Heart right ventricle (tissue), 16 donors: ENCODE results near the gene SPEF2. TPM values are rescaled to one million over a fixed set of nuclear protein-coding genes. Genes with fewer than 3 reads are reported as not detected.

ENCODE experiments used
- ATAC-seq, 8 donors: fragments of 200-7000 bp; cut with Tn5 transposase; one replicate each; pipeline ENCODE4 v1.9.1; 2020; ENCODE audit warnings: mild to moderate bottlenecking in 8 of 8, moderate library complexity in 8 of 8, moderate number of reproducible peaks in 1 of 8
- DNase-seq, 2 donors: peaks; one replicate each; pipeline ENCODE4 v3.0.0-alpha.2; 2020
- H3K27ac ChIP-seq, 10 donors: fragments of 200-600 bp; sonication (generic) in 2 of 10; one replicate each; pipeline versions ENCODE4 v1.5.0 to v1.8.0; 2020 to 2022; ENCODE audit warnings: mild to moderate bottlenecking in 3 of 10
- H3K27me3 ChIP-seq, 7 donors: fragments of 200-600 bp; one replicate each; pipeline ENCODE4 v1.8.0; 2021 to 2022; ENCODE audit warnings: mild to moderate bottlenecking in 2 of 7
- H3K36me3 ChIP-seq, 9 donors: fragments of 200-600 bp; sonication (generic) in 1 of 9; one replicate each; pipeline versions ENCODE4 v1.5.0 to v1.8.0; 2020 to 2022; ENCODE audit warnings: mild to moderate bottlenecking in 2 of 9
- H3K4me1 ChIP-seq, 9 donors: fragments of 200-600 bp; sonication (generic) in 1 of 9; one replicate each; pipeline versions ENCODE4 v1.5.0 to v1.8.0; 2020 to 2022; ENCODE audit warnings: mild to moderate bottlenecking in 4 of 9
- H3K4me3 ChIP-seq, 10 donors: fragments of 200-600 bp; sonication (generic) in 2 of 10; one replicate each; pipeline versions ENCODE4 v1.5.0 to v1.8.0; 2020 to 2022; ENCODE audit warnings: mild to moderate bottlenecking in 7 of 10, moderate library complexity in 2 of 10
- H3K9me3 ChIP-seq, 11 donors: fragments of 200-600 bp in 10 of 11; sonication (generic) in 2 of 11; one replicate each; pipeline versions ENCODE4 v1.5.0 to v1.8.0; 2013 to 2022; ENCODE audit warnings: mild to moderate bottlenecking in 2 of 11, control low read depth in 1 of 11, moderate library complexity in 1 of 11
- CTCF ChIP-seq, 9 donors: fragments of 200-600 bp; sonication (generic) in 2 of 9; IDR thresholded peaks; one replicate each; pipeline versions ENCODE4 v1.5.0 to v1.8.0; 2021 to 2022; ENCODE audit warnings: antibody characterized with exemption in 9 of 9, mild to moderate bottlenecking in 5 of 9, moderate library complexity in 1 of 9
- WGBS, 2 donors: extraction: QIAGEN DNeasy Blood & Tissue Kit; methylation state at CpG; one replicate each; pipeline ENCODE4 v1.1.7; 2013; ENCODE audit warnings: inconsistent platforms in 1 of 2; 5-methylcytosine and 5-hydroxymethylcytosine counted together
- intact Hi-C, 10 donors: fragments of 100-400 bp; cut with DNase I; formaldehyde crosslinking; loops; one replicate each; pipeline versions ENCODE4 v1.11.1 to v1.14.2; 2022
- polyA plus RNA-seq, 2 donors: library from polyadenylated mRNA; stranded (reverse); fragments of 200-250 nt; gene quantifications; one replicate each; pipeline ENCODE4 v1.2.3, GENCODE V29; 2013
- total RNA-seq, 10 donors: library from RNA; stranded (reverse); fragmentation: NEBNext Ultra II Directional in 3 of 10; extraction: Animal tissue kit (Norgen Biotek cat#: 25700) in 3 of 10; gene quantifications; one replicate each; pipeline versions ENCODE4 v1.2.1 to v1.2.4, GENCODE V29; 2021 to 2023
- donor health status: Arrhythmogenic right ventricular cardiomyopathy.
- donor health status: ischemic (EF 13 %, LVEDD 7.1; RV severe dilation, severe dysfunction).
- donor health status: healthy with polysubstance abuse.
- donor health status: DM: no; HTN: yes; CAD: no.
- donor health status: DM: no; HTN: no; CAD: no.
- donor health status: ischemic (EF 25% LVEDD 6.9; RV normal size, moderate dysfunction).
- donor health status: ischemic (EF 25% LVEDD 5.7; RV mildly dilated, moderate dysfunction).
- donor health status: healthy.
- donor health status: DM: yes; HTN: yes; CAD: no.
- donor health status: Ischemic cardiomyopathy.
- donor health status: ischemic (EF 35%, LVEDD 5.7; RV mildly dilated, moderate dysfunction).
- donor health status: nonischemic (EF 11% LVEDD 7.7; RV severe dilation, severe dysfunction).
- donor health status: DM: yes; HTN: yes; CAD: no.
- donor health status: PGD.
- donor health status: ischemic (EF 29% LVEDD 5.4; RV normal size, mild dysfunction).
- donor health status: nonischemic (EF 23%, LVEDD 6.1; RV moderate dilation, normal function).

The SPEF2 gene
- total and polyA plus RNA-seq, 12 donors: 0.42 to 3.2 (median 1.7) TPM

- no peak for DNase-seq
- ATAC-seq: no peak
- Histone ChIP-seq H3K4me1 (no peaks in the 10 kb centered on the region), H3K36me3 (peaks cover 0 to 33% (median 0%) of the 10 kb centered on the region in 9 donors), H3K27ac (no peak overlapping the region), H3K27me3 (no peaks in the 10 kb centered on the region), H3K4me3 (no peak overlapping the region), H3K9me3 (no peaks in the 10 kb centered on the region)
- intact Hi-C loops: loop anchor here in 1 of 10 donors (10.0 kb wide), 1 partner anchor 284 kb away; no protein-coding TSS in a partner anchor
- 72 to 92% methylated on average over 4 of the region's 4 CpGs for WGBS, 2 donors
- no peak for TF ChIP-seq CTCF (IDR thresholded peaks at IDR 0.05)
Observed at GRCh38 chr5:35640623-35641022, 23.0 kb downstream of the SPEF2 start.

- ATAC-seq (no peak), DNase-seq (no peak)
- intact Hi-C loops: loop anchor here in 1 of 10 donors (10.0 kb wide), 1 partner anchor 280 kb away; no protein-coding TSS in a partner anchor
- TF ChIP-seq CTCF (IDR thresholded peaks at IDR 0.05): no peak
- Histone ChIP-seq H3K27me3 (no peaks in the 10 kb centered on the region), H3K27ac (no peak overlapping the region), H3K9me3 (no peaks in the 10 kb centered on the region), H3K4me1 (no peaks in the 10 kb centered on the region), H3K4me3 (no peak overlapping the region), H3K36me3 (peaks cover 0 to 33% (median 0%) of the 10 kb centered on the region in 9 donors)
- 97 to 100% methylated on average over 3 of the region's 3 CpGs for WGBS, 2 donors
Observed at GRCh38 chr5:35644543-35644942, 26.9 kb downstream of the SPEF2 start.

- Histone ChIP-seq H3K27ac (no peak overlapping the region), H3K4me3 (no peak overlapping the region), H3K9me3 (no peaks in the 10 kb centered on the region), H3K4me1 (no peaks in the 10 kb centered on the region), H3K36me3 (peaks cover 0 to 22% (median 0%) of the 10 kb centered on the region in 9 donors), H3K27me3 (no peaks in the 10 kb centered on the region)
- no peak for TF ChIP-seq CTCF (IDR thresholded peaks at IDR 0.05)
- DNase-seq (no peak), ATAC-seq (no peak)
- WGBS, 2 donors: 82 to 98% methylated on average over 1 of the region's 1 CpG
- intact Hi-C loops: loop anchor here in 1 of 10 donors (10.0 kb wide), 1 partner anchor 278 kb away; no protein-coding TSS in a partner anchor
Observed at GRCh38 chr5:35647128-35647527, 29.5 kb downstream of the SPEF2 start.

- Histone ChIP-seq H3K4me1 (no peaks in the 10 kb centered on the region), H3K27ac (no peak overlapping the region), H3K9me3 (no peaks in the 10 kb centered on the region), H3K36me3 (peaks cover 0 to 16% (median 0%) of the 10 kb centered on the region in 9 donors), H3K4me3 (no peak overlapping the region), H3K27me3 (no peaks in the 10 kb centered on the region)
- DNase-seq: no peak
- no peak for TF ChIP-seq CTCF (IDR thresholded peaks at IDR 0.05)
- WGBS, 2 donors: 96 to 97% methylated on average over 1 of the region's 1 CpG
- intact Hi-C loops: loop anchor here in 1 of 10 donors (10.0 kb wide), 1 partner anchor 277 kb away; no protein-coding TSS in a partner anchor
- no peak for ATAC-seq
Observed at GRCh38 chr5:35647712-35648111, 30.0 kb downstream of the SPEF2 start.
